Gastrocnemius medialis (tissue), 4 donors: ENCODE results near the gene MCAM. TPM values are rescaled to one million over a fixed set of nuclear protein-coding genes. Genes with fewer than 3 reads are reported as not detected.

Experiments used
- ATAC-seq, 2 donors: fragments of 150-250 bp; one replicate each; pipeline ENCODE4 v1.9.1; 2016
- DNase-seq, 2 donors: peaks; one replicate each; pipeline ENCODE4 v3.0.0-alpha.2; 2019
- H3K27ac ChIP-seq, 4 donors: fragments of 200-600 bp; sonication (generic); 1 replicate in 1 of 4; 2 replicates in 3 of 4; pipeline ENCODE4 v1.5.1; 2016 to 2018; ENCODE audit warnings: mild to moderate bottlenecking in 2 of 4, moderate library complexity in 1 of 4
- H3K27me3 ChIP-seq, 3 donors: fragments of 200-600 bp; sonication (generic) in 2 of 3; 1 replicate in 1 of 3; 2 replicates in 2 of 3; pipeline versions ENCODE4 v1.5.1 to v1.6.0; 2016 to 2019; ENCODE audit warnings: mild to moderate bottlenecking in 1 of 3, moderate library complexity in 1 of 3
- H3K36me3 ChIP-seq, 2 donors: fragments of 200-600 bp; sonication (generic) in 1 of 2; one replicate each; pipeline ENCODE4 v1.5.1; 2017 to 2018
- H3K4me1 ChIP-seq, 2 donors: fragments of 200-600 bp; sonication (generic) in 1 of 2; one replicate each; pipeline ENCODE4 v1.5.1; 2016 to 2017; ENCODE audit warnings: mild to moderate bottlenecking in 2 of 2
- H3K4me3 ChIP-seq, 4 donors: fragments of 200-600 bp; sonication (generic) in 3 of 4; 1 replicate in 1 of 4; 2 replicates in 3 of 4; pipeline ENCODE4 v1.5.1; 2016 to 2019; ENCODE audit warnings: mild to moderate bottlenecking in 2 of 4
- H3K9me3 ChIP-seq, 3 donors: fragments of 200-600 bp; sonication (generic) in 2 of 3; 1 replicate in 1 of 3; 2 replicates in 2 of 3; pipeline ENCODE4 v1.5.1; 2016 to 2019
- POLR2A ChIP-seq, 2 donors: fragments of 450-650 bp; IDR thresholded peaks; one replicate each; pipeline ENCODE4 v1.6.1; 2017; ENCODE audit warnings: antibody characterized with exemption in 2 of 2, mild to moderate bottlenecking in 2 of 2, moderate library complexity in 2 of 2
- in situ Hi-C, 4 donors: fragments of 200-750 bp; cut with MboI; loops; one replicate each; pipeline versions ENCODE4 v1.15.0 to v1.8.0; 2017; ENCODE audit warnings: low sequenced_read_pairs in 4 of 4
- intact Hi-C: fragments of 100-400 bp; cut with DNase I; formaldehyde crosslinking; loops from one replicate; pipeline ENCODE4 v1.15.1; 2023; ENCODE audit warnings: low total_unique reads
- total RNA-seq, 4 donors: library from RNA; depleted of rRNA; stranded (reverse); fragments of >200 nt; gene quantifications; one replicate each; pipeline versions ENCODE4 v1.1.0 to v1.2.3, GENCODE V29; 2016
- TF ChIP-seq, protein P1 (sequence below), 5 experiments: fragments of 450-650 bp in 3 of 5; fragments of 200-600 bp in 2 of 5; sonication (generic) in 2 of 5; IDR thresholded peaks in 4 of 5; conservative IDR thresholded peaks in 1 of 5; 1 replicate in 4 of 5; 2 replicates in 1 of 5; pipeline ENCODE4 v1.5.1; 2016 to 2019; ENCODE audit warnings: antibody characterized with exemption in 5 of 5, mild to moderate bottlenecking in 3 of 5, moderate library complexity in 3 of 5

The MCAM gene
- total RNA-seq, 4 donors from 2014 or later = 22.6 to 193 (median 123) TPM

DNA sequence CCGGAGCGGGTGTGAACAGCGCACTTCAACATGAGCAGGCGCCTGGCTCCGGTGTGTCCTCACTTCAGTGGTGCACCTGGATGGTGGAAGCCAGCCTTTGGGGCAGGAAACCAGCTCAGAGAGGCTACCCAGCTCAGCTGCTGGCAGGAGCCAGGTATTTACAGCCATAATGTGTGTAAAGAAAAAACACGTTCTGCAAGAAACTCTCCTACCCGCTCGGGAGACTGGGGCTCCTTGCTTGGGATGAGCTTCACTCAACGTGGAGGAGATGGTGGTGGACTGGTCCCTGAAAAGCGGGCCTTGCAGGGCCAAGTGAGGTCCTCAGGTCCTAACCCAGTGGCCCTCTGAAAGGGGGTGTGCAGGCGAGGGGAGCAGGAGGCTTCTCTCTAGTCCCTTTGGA is 7.5 kb downstream of the MCAM start:
- TF ChIP-seq POLR2A (IDR thresholded peaks at IDR 0.05) = no peak
- TF ChIP-seq, protein P1, sequence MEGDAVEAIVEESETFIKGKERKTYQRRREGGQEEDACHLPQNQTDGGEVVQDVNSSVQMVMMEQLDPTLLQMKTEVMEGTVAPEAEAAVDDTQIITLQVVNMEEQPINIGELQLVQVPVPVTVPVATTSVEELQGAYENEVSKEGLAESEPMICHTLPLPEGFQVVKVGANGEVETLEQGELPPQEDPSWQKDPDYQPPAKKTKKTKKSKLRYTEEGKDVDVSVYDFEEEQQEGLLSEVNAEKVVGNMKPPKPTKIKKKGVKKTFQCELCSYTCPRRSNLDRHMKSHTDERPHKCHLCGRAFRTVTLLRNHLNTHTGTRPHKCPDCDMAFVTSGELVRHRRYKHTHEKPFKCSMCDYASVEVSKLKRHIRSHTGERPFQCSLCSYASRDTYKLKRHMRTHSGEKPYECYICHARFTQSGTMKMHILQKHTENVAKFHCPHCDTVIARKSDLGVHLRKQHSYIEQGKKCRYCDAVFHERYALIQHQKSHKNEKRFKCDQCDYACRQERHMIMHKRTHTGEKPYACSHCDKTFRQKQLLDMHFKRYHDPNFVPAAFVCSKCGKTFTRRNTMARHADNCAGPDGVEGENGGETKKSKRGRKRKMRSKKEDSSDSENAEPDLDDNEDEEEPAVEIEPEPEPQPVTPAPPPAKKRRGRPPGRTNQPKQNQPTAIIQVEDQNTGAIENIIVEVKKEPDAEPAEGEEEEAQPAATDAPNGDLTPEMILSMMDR (IDR thresholded peaks at IDR 0.05 in 4 of 5, conservative IDR thresholded peaks at IDR 0.05 in 1 of 5) = no peak
- intact Hi-C loops = loop anchor here (5.0 to 10.0 kb wide), 2 partner anchors 142 to 1035 kb away; partner anchors contain the start of gene NLRX1
- peaks cover 19 to 25% of the 10 kb centered on the region in 2 donors for H3K4me1 ChIP-seq

DNA sequence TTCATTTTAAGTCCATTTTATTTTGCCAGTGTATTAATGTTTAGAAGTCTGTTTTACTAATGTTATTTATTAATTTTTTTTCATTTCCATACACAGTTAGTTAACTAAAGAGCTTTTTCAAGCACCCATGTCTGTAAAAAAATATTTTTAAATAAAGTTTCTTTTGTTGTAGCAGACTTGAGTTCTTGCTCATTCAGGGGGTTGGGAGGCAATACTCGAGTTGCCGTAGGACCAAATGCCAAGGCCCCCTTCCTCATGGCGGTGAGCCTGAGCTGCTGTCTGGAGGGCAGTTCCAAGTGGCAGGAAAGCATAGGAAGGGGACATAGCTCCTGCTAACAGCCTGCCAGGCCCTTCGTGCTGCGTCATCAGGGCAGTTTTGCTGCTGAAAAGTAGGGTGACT is 9.0 kb downstream of the MCAM start:
- no peaks in the 10 kb centered on the region for H3K27me3 ChIP-seq
- H3K9me3 ChIP-seq = no peaks in the 10 kb centered on the region
- intact Hi-C loops = loop anchor here (5.0 to 10.0 kb wide), 2 partner anchors 141 to 1037 kb away; partner anchors contain the start of gene NLRX1
- no peak for ATAC-seq
- peak overlapping the region; percentile 4 to 74 (median 66) for H3K27ac ChIP-seq
- no peak for DNase-seq
- TF ChIP-seq, protein P1 (IDR thresholded peaks at IDR 0.05 in 4 of 5, conservative IDR thresholded peaks at IDR 0.05 in 1 of 5) = no peak
- H3K4me1 ChIP-seq = peaks cover 31 to 39% of the 10 kb centered on the region in 2 donors
- in situ Hi-C loops = no loop called here
- no peak overlapping the region for H3K4me3 ChIP-seq
- H3K36me3 ChIP-seq = no peaks in the 10 kb centered on the region

More for the DNA sequence above, 7.5 kb downstream of the MCAM start:
- in situ Hi-C loops = no loop called here
- no peaks in the 10 kb centered on the region for H3K36me3 ChIP-seq
- H3K4me3 ChIP-seq = no peak overlapping the region
- H3K9me3 ChIP-seq = no peaks in the 10 kb centered on the region
- H3K27me3 ChIP-seq = no peaks in the 10 kb centered on the region
- ATAC-seq (no peak), DNase-seq (no peak)
- peak overlapping the region in 2 of 4 donors; percentile 52 to 59 for H3K27ac ChIP-seq

DNA sequence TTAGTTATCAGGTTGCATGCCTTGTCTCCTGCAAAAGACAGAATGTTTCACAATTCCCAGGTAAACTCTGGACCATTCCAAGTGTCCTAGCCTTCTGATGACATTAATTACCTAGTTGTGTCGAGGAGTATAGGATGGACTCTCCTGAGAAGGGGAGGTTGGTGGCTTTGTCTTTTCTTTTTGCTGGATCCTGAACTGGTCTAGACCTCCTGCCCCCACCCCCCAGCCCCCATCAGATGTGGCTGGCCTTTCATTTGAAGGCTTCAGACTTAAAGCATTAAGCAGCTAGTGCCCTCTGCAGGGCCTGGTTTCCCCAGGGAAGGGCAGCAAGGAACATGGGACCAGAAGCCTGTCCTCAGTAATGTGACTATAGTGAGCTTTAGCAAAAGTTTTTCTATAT is 9.7 kb downstream of the MCAM start:
- in situ Hi-C loops = no loop called here
- TF ChIP-seq POLR2A (IDR thresholded peaks at IDR 0.05) = no peak
- TF ChIP-seq, protein P1 (IDR thresholded peaks at IDR 0.05 in 4 of 5, conservative IDR thresholded peaks at IDR 0.05 in 1 of 5) = peak in 1 of 5 experiments; percentile 19
- no peaks in the 10 kb centered on the region for H3K9me3 ChIP-seq
- H3K27ac ChIP-seq = peak overlapping the region; percentile 63 to 74 (median 71)
- intact Hi-C loops = loop anchor here (5.0 to 10.0 kb wide), 2 partner anchors 140 to 1038 kb away; partner anchors contain the start of gene NLRX1
- ATAC-seq (no peak), DNase-seq (no peak)
- H3K4me1 ChIP-seq = peaks cover 37 to 42% of the 10 kb centered on the region in 2 donors
- no peaks in the 10 kb centered on the region for H3K36me3 ChIP-seq
- no peak overlapping the region for H3K4me3 ChIP-seq
- no peaks in the 10 kb centered on the region for H3K27me3 ChIP-seq

DNA sequence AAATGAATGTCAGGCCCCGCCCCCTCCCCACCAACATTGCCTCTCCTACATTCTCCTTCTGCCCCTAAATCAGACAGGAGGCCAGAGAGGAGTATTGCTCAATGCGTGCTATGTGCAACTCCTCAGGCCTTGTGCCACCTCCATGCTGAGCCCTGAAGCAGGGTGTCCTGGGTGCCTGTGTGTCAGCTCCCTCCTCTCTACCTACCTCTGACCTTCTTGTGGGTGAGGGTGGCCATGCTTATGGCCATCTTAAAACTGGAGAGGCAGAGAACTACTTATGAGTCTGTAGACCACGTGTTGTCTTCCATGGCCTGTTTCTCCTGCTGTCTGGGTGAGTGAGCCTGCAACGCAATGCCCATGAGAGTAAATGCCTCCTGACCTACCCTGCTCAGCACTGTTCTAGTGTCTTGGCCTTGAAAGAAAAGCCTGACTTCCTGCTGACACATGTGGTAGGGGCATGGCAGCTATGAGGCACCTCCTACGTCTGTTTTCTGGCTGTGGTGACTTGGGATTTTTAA is 10.5 kb downstream of the MCAM start:
- in situ Hi-C loops (no loop called here), intact Hi-C loops (loop anchor here (5.0 to 10.0 kb wide), 2 partner anchors 139 to 1038 kb away; partner anchors contain the start of gene NLRX1)
- Histone ChIP-seq H3K27ac (peak overlapping the region; percentile 63 to 74 (median 71)), H3K9me3 (no peaks in the 10 kb centered on the region), H3K4me3 (no peak overlapping the region), H3K36me3 (peaks cover 0 to 4% of the 10 kb centered on the region in 2 donors), H3K27me3 (no peaks in the 10 kb centered on the region), H3K4me1 (peaks cover 44 to 47% of the 10 kb centered on the region in 2 donors)
- DNase-seq = peak in 1 of 2 donors; percentile 74
- TF ChIP-seq, protein P1 (IDR thresholded peaks at IDR 0.05 in 4 of 5, conservative IDR thresholded peaks at IDR 0.05 in 1 of 5) = no peak
- TF ChIP-seq POLR2A (IDR thresholded peaks at IDR 0.05) = no peak
- peak; percentile 48 to 84 for ATAC-seq
